Measurements from ENCODE around the gene LMO1.
A peak's percentile ranks its signal among the peaks of the same experiment; 100 is the strongest.

The LMO1 gene

GRCh38 chr11:8263769-8264410 lies at the start of gene LMO1:
Gene LMO1 (minus strand): TSS chr11:8263878. CDS start chr11:8263362, 516 bp downstream.
- peak; percentile 20 for DNase-seq (ENCODE audit: low read depth)

- no peak for DNase-seq (ENCODE audit: low read depth)
Measured at GRCh38 chr11:8312986-8313385, 49.3 kb upstream of the LMO1 start.

GRCh38 chr11:8311366-8311765 lies 47.7 kb upstream of the LMO1 start:
- DNase-seq (ENCODE audit: low read depth), result no peak

- no peak for DNase-seq (ENCODE audit: low read depth)
Measured at GRCh38 chr11:8310743-8311298, 47.1 kb upstream of the LMO1 start.

GRCh38 chr11:8309862-8310261 lies 46.2 kb upstream of the LMO1 start:
- no peak for DNase-seq (ENCODE audit: low read depth)

GRCh38 chr11:8309311-8309710 lies 45.6 kb upstream of the LMO1 start:
- DNase-seq (ENCODE audit: low read depth), result no peak

GRCh38 chr11:8307601-8308000 lies 43.9 kb upstream of the LMO1 start:
- no peak for DNase-seq (ENCODE audit: low read depth)

GRCh38 chr11:8301622-8302021 lies 37.9 kb upstream of the LMO1 start:
- no peak for DNase-seq (ENCODE audit: low read depth)

- DNase-seq (ENCODE audit: low read depth), result no peak
Measured at GRCh38 chr11:8298801-8299786, 35.4 kb upstream of the LMO1 start.

GRCh38 chr11:8297781-8298440 lies 34.2 kb upstream of the LMO1 start:
- DNase-seq (ENCODE audit: low read depth), result no peak

- DNase-seq (ENCODE audit: low read depth), result no peak
Measured at GRCh38 chr11:8296872-8297271, 33.2 kb upstream of the LMO1 start.

GRCh38 chr11:8296038-8296649 lies 32.5 kb upstream of the LMO1 start:
- no peak for DNase-seq (ENCODE audit: low read depth)

- no peak for DNase-seq (ENCODE audit: low read depth)
Measured at GRCh38 chr11:8294251-8294935, 30.7 kb upstream of the LMO1 start.

- no peak for DNase-seq (ENCODE audit: low read depth)
Measured at GRCh38 chr11:8293171-8293570, 29.5 kb upstream of the LMO1 start.

GRCh38 chr11:8292351-8292750 lies 28.7 kb upstream of the LMO1 start:
- DNase-seq (ENCODE audit: low read depth), result no peak

GRCh38 chr11:8291421-8292350 lies 28.0 kb upstream of the LMO1 start:
- DNase-seq (ENCODE audit: low read depth), result no peak

GRCh38 chr11:8290081-8290810 lies 26.6 kb upstream of the LMO1 start:
- no peak for DNase-seq (ENCODE audit: low read depth)

- DNase-seq (ENCODE audit: low read depth), result no peak
Measured at GRCh38 chr11:8289492-8289918, 25.8 kb upstream of the LMO1 start.

GRCh38 chr11:8288824-8289491 lies 25.3 kb upstream of the LMO1 start:
- DNase-seq (ENCODE audit: low read depth), result no peak

Data from T-helper 22 cell (primary cell).